ENCODE measurements around the gene EHD4.

GRCh38 chr15:41994171-41994650 is 21.9 kb upstream of the EHD4 start:
- TF ChIP-seq EP300 (IDR thresholded peaks at IDR 0.05; ENCODE audit: borderline replicate concordance in 1 of 2, low read depth in 1 of 2, low read length in 1 of 2) (no peak), TAF1 (IDR thresholded peaks at IDR 0.05; ENCODE audit: borderline replicate concordance, low read depth, low read length) (no peak), CTCF (IDR thresholded peaks at IDR 0.05) (no peak), TEAD4 (IDR thresholded peaks at IDR 0.05; ENCODE audit: borderline replicate concordance, insufficient read depth) (no peak), CHD2 (IDR thresholded peaks at IDR 0.05; ENCODE audit: low read length, partially characterized antibody) (no peak), NFIC (IDR thresholded peaks at IDR 0.05; ENCODE audit: borderline replicate concordance) (no peak), GABPA (IDR thresholded peaks at IDR 0.05; ENCODE audit: low read depth) (no peak), REST (IDR thresholded peaks at IDR 0.05; ENCODE audit: low read depth, low read length) (no peak), MXI1 (IDR thresholded peaks at IDR 0.05; ENCODE audit: low read depth, low read length) (no peak), FOXM1 (IDR thresholded peaks at IDR 0.05; ENCODE audit: low read depth) (no peak), POLR2AphosphoS5 (IDR thresholded peaks at IDR 0.05; ENCODE audit: low read depth, low read length) (no peak), IRF3 (IDR thresholded peaks at IDR 0.05; ENCODE audit: low read depth, low read length) (no peak)

Data from SK-N-SH (cell line).